COLO668 (cell line): ENCODE results near the gene PCP2.
A peak's percentile ranks its signal among the peaks of the same experiment; 100 is the strongest.
"Not testable (repeated sequence)": the region's sequence is repeated elsewhere in the genome, so short reads cannot be mapped to it uniquely, and the experiment has no call there.

Source experiments
- DNase-seq: peaks from one replicate; lab custom pipeline; 2025; ENCODE audit not compliant: unreplicated experiment; lab: John Stamatoyannopoulos, UW

PCP2 gene

GRCh38 chr19:7662657-7663056 lies 29.1 kb upstream of the PCP2 start:
- no peak for DNase-seq

- DNase-seq, result no peak
Measured at GRCh38 chr19:7661744-7662538, 28.4 kb upstream of the PCP2 start.

DNA sequence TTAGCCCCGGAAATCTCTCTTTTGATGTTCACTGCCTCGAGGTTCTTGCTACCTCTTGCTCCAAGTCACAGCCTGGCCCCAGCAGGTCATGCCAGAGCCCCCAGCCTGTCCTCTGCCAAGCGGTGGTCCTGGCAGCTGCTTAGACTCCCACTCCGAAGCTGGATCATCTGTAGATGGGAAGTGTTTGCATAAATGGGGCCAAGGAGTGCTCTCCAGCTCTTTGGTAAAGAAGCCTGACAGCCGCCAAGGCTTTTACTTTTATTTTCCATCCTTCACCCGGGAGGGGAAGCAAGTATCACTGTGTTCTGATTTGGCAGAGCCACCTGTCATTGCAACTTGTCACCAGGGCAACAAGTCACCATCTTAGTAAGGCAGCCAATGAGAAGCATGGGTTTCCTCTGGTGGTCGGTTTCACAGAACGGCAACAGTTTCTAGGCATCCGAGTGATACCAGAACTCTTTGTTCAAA lies 24.7 kb upstream of the PCP2 start:
- DNase-seq, result no peak

DNA sequence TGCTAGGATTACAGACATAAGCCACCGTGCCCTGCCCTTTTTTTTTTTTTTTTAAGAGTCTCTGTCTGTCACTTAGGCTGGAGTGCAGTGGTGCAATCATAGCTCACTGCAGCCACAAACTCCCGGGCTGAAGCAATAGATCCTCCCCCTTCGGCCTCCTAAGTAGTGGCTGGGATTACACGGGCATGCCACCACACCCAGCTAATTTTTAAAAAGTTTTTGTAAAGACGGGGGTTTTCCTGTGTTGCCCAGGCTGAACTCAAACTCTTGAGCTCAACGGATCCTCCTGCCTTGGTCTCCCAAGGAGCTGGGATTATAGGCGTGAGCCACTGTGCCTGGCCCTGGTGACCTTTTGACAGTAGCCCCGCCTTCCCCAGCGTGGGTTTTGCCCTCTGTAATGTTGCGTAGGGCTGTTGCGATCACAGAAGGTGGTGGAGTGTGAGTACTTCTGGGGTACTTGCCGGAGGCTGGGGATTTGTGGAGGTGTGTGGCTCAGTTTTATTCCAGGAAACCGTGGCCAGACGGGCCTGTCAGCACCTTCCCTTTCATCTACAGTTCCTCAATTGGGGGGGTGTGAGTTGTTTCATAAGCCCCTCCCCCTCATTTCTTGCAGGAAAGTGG lies 23.7 kb upstream of the PCP2 start:
- no peak for DNase-seq

- no peak for DNase-seq
Measured at GRCh38 chr19:7655581-7655980, 22.1 kb upstream of the PCP2 start.

DNA sequence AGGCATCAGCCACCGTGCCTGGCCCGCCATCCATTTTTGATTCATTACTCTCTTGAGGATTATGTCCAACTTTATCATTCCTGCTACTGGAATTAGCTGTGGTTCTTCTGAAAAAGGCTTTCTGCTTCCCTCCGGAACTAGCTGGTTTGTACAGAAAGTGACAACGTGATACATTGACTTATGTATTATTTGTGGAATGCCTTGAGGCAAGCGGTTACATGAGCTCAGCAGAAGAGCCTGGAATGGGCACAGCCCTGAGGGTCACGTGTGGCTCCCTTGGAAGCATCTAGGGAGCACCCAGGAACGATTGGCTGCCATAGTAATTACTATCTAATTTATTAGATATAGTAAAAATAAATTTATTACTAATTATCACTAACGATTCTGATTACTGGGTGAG lies 20.9 kb upstream of the PCP2 start:
- DNase-seq, result no peak

DNA sequence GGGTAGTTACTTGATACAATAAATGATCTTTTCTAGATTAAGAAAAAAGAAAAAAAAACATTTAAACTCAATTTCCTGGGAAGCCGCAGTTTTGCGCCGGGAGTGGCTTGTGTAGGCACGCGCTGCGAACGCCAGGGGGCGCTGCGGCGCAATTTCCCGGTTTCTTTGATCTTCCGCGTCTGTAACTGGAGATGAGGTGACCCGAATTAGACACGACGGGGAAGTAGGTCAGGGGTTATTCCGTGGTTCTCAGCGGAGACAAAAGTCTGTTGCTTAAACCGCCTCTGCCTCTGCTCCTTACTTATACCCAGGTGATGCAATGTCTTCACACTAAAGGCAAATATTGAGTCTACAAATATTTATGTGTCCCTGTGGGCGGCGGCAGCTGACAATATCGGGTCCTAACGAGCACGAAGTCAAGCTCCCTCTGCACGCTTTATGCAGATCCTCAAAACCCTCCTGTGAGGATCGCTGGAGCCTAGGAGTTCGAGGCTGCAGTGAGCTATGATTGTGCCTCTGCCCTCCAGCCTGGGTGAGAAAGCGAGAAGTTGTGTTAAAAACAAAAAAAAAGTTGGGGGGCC lies 18.6 kb upstream of the PCP2 start:
- DNase-seq, result peak; percentile 70

DNA sequence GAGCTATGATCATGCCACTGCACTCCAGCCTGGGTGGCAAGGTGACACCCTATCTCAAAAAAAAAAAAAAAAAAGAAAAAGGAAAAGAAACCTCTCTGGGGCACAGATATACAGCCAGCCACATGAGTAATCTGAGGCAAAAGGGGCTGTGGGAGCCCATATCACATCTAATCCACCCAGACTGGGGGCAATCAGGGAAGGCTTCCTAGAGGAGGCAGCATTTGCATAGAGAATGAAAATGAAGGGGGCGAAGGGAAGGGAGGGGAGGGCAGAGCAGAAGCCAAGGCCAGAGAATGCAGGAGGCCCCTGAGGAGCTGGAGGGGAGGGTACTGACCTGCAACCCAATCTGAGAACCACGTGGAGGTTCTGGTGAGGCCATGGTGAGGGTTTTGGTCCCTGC lies 16.6 kb upstream of the PCP2 start:
- DNase-seq, result no peak

DNA sequence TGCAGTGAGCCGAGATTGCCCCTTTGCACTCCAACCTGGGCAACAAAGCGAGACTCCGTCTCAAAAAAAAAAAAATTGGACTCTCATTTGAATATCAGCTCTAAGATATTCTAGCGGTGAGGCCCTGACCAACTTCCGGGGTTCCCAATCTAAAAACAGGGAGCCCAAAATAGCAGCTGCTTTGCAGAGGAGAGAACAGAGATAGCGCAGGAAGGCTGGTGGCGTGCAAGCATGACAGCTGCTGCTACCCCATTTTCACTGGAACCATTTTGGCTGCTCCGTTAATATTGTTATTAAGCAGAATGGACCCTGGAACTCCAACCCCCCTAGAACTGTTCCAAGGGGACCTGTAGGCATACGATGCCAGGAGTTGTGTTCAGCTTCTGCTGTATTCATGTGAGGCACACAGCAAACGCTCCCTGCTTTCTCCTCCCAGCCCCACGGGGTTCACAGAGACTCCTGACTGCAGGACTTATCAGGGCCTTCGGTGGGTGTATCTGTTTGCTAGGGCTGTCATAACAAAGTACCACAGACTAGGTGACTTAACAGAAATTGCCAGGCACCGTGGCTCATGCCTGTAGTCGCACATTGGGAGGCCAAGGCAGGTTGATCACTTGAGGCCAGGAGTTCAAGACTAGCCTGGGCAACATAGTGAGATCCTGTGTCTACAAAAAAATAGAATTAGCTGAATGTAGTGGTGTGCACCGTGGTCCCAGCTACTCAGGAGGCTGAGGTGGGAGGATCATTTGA lies 14.9 kb upstream of the PCP2 start:
- DNase-seq, result no peak

- DNase-seq, result no peak
Measured at GRCh38 chr19:7647156-7647555, 13.6 kb upstream of the PCP2 start.

GRCh38 chr19:7646426-7646700 lies 12.8 kb upstream of the PCP2 start:
- no peak for DNase-seq

DNA sequence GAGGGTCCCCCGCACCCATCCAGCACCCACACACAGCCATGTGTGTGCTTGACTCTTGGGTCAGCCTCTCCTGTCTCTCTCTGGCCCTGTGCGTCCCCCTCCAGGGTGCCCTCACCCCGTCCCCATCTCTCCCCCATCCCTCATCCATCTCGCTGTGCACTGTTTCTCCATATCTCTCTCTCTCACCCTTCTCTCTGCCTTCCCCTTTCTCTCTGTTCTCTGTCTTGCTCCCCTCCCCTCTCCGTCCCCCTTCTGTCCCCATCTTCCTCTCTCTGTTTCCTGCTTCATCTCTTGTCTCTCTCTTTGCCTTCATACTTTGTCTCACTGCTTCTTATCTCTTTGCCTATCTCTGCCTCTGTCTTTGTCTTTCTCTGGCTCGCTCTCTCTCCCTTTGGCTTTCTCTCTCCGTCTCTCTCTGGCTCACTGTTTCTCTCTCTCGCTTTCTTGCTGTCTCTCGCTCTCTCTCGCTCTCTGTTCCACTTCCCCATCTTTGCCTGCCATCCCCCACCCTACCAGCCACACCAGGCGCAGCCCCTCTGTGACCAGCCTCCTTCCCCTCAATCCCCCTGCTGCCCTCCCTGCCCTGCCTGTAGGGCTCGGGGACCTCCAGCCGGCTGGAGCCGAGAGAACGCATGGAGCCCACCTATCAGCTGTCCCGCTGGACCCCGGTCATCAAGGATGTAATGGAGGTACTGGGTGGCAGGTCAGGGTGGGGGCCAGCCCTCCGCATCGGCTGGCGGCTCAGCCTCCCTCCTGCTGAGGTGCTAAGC lies 12.3 kb upstream of the PCP2 start:
- DNase-seq, result no peak

- DNase-seq, result no peak
Measured at GRCh38 chr19:7645163-7645562, 11.6 kb upstream of the PCP2 start.

- no peak for DNase-seq
Measured at GRCh38 chr19:7644550-7644877, 11.0 kb upstream of the PCP2 start.

DNA sequence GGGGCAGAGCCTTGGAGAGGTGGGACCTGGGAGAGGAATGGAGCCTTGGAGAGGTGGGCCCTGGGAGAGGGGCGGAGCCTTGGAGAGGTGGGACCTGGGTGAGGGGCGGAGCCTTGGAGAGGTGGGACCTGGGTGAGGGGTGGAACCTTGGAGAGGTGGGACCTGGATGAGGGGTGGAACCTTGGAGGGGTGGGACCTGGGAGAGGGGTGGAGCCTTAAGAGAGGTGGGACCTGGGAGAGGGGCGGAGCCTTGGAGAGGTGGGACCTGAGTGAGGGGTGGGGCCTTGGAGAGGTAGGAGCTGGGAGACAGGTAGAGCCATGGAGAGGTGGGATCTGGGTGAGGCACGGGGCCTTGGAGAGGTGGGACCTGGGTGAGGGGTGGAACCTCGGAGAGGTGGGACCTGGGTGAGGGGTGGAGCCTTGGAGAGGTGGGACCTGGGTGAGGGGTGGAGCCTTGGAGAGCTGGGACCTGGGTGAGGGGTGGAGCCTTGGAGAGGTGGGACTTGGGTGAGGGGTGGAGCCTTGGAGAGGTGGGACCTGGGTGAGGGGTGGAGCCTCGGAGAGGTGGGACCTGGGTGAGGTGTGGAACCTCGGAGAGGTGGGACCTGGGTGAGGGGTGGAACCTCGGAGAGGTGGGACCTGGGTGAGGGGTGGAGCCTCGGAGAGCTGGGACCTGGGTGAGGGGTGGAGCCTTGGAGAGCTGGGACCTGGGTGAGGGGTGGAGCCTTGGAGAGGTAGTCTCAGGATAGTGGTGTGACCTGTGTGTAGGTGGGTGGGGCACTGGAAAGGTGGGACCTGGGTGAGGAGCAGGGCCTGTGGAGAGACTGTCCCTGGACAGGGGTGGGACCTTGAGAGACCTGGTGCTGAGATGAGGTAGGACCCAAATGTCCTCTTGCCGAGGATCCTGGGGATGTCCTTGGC lies 10.4 kb upstream of the PCP2 start:
- DNase-seq, result not testable (repeated sequence)

GRCh38 chr19:7643031-7643415 lies 9.5 kb upstream of the PCP2 start:
- DNase-seq, result no peak

- DNase-seq, result no peak
Measured at GRCh38 chr19:7642295-7643030, 8.9 kb upstream of the PCP2 start.

DNA sequence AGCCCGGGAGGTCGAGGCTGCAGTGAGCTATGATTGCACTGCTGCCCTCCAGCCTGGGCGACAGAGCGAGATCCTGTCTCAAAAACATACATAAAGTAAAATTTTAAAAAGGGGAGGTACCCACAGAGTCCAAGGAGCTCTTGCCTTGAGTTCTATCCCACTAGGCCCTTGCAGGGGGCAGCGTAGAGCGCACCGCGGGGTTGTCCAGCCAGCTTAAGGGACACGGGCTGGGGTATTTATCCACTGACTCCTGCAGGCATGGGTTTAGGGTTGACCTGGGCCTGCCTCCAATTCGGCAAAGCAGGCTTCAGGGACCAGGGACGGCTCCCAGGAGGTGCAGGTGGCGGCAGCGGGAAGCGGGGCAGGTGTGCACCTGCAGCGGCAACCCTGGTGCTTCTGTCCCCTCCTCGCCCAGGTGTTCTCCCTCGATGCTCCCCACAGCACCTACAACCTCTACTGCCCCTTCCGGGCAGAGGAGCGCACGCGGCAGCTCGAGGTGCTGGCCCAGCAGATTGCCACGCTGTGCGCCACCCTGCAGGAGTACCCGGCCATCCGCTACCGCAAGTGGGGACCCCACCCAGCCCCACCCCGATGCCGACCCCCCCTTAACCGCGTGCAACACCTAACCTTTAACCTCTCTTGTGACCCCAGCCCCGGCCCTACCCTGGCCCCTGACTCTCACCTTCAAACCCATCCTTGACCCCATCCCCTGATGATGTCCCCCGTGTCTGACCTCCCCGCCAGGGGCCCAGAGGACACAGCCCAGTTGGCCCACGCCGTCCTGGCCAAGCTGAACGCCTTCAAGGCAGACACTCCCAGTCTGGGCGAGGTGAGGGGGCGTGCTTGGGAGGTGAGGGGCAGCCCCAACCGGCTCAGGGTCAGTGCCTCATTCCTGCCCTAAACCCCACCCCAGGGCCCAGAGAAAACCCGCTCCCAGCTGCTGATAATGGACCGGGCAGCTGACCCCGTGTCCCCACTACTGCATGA lies 8.1 kb upstream of the PCP2 start:
- no peak for DNase-seq
